Endothelial cell (in vitro differentiated cells): ENCODE measurements around the gene CANX. TPM values are rescaled to one million over a fixed set of nuclear protein-coding genes. Genes with fewer than 3 reads are reported as not detected.

Experiments used
- DNase-seq: peaks from one replicate; pipeline ENCODE4 v3.0.0; 2021; ENCODE audit warnings: low spot score
- H3K27ac Mint-ChIP-seq: one replicate; pipeline ENCODE4 v1.8.0; 2021; ENCODE audit warnings: mixed read lengths, inconsistent platforms; ENCODE audit not compliant: unreplicated experiment
- H3K27me3 Mint-ChIP-seq: one replicate; pipeline ENCODE4 v1.8.0; 2021; ENCODE audit warnings: mild to moderate bottlenecking, moderate library complexity, mixed read lengths, inconsistent platforms; ENCODE audit not compliant: unreplicated experiment
- H3K36me3 Mint-ChIP-seq: one replicate; pipeline ENCODE4 v1.8.0; 2021; ENCODE audit warnings: mild to moderate bottlenecking, low read depth, mixed read lengths, inconsistent platforms; ENCODE audit not compliant: unreplicated experiment
- H3K4me1 Mint-ChIP-seq: one replicate; pipeline ENCODE4 v1.8.0; 2021; ENCODE audit warnings: mild to moderate bottlenecking, mixed read lengths, inconsistent platforms; ENCODE audit not compliant: unreplicated experiment
- H3K4me3 Mint-ChIP-seq: one replicate; pipeline ENCODE4 v1.8.0; 2021; ENCODE audit warnings: mild to moderate bottlenecking, mixed read lengths, inconsistent platforms; ENCODE audit not compliant: unreplicated experiment
- H3K9me3 Mint-ChIP-seq: one replicate; pipeline ENCODE4 v1.8.0; 2021; ENCODE audit warnings: mixed read lengths, inconsistent platforms; ENCODE audit not compliant: unreplicated experiment
- total RNA-seq: library from RNA; stranded (reverse); fragmentation: NEBNext Ultra II Directional; extraction: Animal tissue kit (Norgen Biotek cat#: 25700); gene quantifications from one replicate; pipeline ENCODE4 v1.2.1, GENCODE V29; 2021; ENCODE audit not compliant: unreplicated experiment
- TF ChIP-seq, protein P1 (sequence below): fragments of 200-600 bp; sonication (generic); IDR thresholded peaks from one replicate; pipeline ENCODE4 v1.5.0; 2021; ENCODE audit warnings: antibody characterized with exemption; ENCODE audit not compliant: unreplicated experiment

CANX gene
- total RNA-seq, 1 donor from 2014 or later: 568 TPM

DNA sequence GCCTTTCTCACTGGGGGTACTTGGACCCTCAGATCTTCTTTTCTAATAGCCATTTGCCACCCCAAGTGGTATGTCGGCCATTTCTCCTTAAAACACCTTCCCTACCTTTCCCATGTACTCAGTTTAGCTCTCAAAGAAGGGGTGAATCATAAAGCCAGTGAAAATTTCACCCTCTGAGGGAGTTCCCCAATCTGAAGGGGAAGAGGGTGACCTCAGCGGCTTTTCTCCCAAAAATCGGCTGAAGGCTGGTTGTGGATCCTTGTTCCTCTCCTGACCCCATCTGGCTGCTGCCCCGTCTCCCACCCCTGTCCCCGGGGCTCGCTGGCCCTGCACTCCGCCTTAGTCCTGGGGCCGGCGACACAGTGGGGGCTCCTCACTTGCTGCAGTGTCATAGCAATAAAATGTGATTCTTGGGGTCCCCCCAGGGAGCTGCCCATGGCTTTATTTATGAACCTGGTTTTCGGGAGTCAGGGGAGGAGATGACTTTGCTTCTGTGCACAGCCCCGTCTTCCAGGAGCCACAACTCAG lies 77.7 kb downstream of the CANX start:
- no peak overlapping the region for H3K27ac Mint-ChIP-seq
- no peaks in the 10 kb centered on the region for H3K9me3 Mint-ChIP-seq
- H3K36me3 Mint-ChIP-seq: peaks cover 48% of the 10 kb centered on the region
- H3K27me3 Mint-ChIP-seq: peaks cover 3% of the 10 kb centered on the region
- peaks cover 6% of the 10 kb centered on the region for H3K4me1 Mint-ChIP-seq
- no peak overlapping the region for H3K4me3 Mint-ChIP-seq
- TF ChIP-seq, protein P1, sequence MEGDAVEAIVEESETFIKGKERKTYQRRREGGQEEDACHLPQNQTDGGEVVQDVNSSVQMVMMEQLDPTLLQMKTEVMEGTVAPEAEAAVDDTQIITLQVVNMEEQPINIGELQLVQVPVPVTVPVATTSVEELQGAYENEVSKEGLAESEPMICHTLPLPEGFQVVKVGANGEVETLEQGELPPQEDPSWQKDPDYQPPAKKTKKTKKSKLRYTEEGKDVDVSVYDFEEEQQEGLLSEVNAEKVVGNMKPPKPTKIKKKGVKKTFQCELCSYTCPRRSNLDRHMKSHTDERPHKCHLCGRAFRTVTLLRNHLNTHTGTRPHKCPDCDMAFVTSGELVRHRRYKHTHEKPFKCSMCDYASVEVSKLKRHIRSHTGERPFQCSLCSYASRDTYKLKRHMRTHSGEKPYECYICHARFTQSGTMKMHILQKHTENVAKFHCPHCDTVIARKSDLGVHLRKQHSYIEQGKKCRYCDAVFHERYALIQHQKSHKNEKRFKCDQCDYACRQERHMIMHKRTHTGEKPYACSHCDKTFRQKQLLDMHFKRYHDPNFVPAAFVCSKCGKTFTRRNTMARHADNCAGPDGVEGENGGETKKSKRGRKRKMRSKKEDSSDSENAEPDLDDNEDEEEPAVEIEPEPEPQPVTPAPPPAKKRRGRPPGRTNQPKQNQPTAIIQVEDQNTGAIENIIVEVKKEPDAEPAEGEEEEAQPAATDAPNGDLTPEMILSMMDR: no peak
- DNase-seq: no peak

DNA sequence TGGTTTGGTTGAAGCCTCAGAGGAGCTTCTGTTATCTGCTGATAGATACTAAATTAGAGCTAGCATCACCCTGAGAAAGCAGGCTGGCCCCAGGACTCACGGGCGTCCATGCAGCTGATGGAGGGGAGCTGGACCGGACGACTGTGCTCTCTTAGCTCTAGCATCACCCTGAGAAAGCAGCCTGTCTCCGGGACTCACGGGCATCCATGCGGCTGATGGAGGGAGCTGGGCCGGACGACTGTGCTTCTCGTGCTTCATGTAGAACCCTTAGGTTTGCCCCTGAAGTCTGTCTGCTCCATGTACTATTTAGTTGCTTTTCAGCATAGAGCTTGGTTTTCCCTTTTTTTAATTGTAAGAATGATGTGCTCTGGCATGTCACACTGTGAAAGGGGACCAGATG lies 78.7 kb downstream of the CANX start:
- DNase-seq: no peak
- TF ChIP-seq, protein P1: no peak
- H3K9me3 Mint-ChIP-seq: no peaks in the 10 kb centered on the region
- peak overlapping the region; percentile 63 for H3K27ac Mint-ChIP-seq
- H3K36me3 Mint-ChIP-seq: peaks cover 47% of the 10 kb centered on the region
- peaks cover 5% of the 10 kb centered on the region for H3K27me3 Mint-ChIP-seq
- H3K4me1 Mint-ChIP-seq: peaks cover 6% of the 10 kb centered on the region
- H3K4me3 Mint-ChIP-seq: no peak overlapping the region

DNA sequence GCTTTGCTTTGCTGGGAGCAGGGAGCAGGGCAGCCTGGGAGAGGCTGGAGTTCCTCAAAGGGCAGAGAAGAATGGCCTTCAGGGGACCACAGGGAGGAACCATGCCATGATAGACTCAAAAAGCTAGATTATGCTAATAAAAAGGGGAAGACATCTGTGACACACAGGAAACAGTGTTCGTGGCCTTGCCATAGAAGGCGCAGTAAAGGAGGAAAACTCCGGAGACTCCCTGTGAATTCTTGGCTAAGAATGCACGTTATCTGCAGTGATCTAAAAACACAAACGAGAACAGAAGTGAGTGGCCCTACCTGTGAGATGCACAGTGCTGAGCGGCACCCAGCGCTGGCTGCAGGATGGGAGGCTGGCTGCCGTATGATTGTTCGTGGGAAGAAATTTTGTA lies 79.1 kb downstream of the CANX start:
- H3K36me3 Mint-ChIP-seq: peaks cover 42% of the 10 kb centered on the region
- no peak overlapping the region for H3K4me3 Mint-ChIP-seq
- H3K4me1 Mint-ChIP-seq: peaks cover 6% of the 10 kb centered on the region
- peaks cover 5% of the 10 kb centered on the region for H3K27me3 Mint-ChIP-seq
- no peak for DNase-seq
- TF ChIP-seq, protein P1: no peak
- peak overlapping the region; percentile 63 for H3K27ac Mint-ChIP-seq
- no peaks in the 10 kb centered on the region for H3K9me3 Mint-ChIP-seq

DNA sequence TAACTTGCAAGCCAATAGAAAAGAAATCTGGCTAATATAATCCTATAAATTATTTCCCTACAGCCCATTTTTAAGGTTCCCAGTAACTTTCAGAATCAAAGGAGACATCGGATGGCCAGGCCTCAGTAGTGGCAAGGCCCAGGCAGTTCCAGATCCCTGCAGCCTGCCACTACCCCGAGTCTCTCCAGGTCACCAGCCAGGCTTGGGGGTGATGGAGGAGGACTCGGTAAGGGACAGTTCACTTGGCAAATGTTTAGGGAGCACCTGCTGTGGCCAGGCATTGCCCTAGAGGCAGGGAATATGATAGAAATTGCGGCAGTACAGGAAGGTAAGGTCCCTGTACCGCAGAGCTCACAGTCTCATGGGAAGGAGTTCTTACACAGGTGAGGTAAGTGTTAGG lies 79.8 kb downstream of the CANX start:
- H3K9me3 Mint-ChIP-seq: no peaks in the 10 kb centered on the region
- peak overlapping the region; percentile 26 for H3K27ac Mint-ChIP-seq
- H3K36me3 Mint-ChIP-seq: peaks cover 35% of the 10 kb centered on the region

DNA sequence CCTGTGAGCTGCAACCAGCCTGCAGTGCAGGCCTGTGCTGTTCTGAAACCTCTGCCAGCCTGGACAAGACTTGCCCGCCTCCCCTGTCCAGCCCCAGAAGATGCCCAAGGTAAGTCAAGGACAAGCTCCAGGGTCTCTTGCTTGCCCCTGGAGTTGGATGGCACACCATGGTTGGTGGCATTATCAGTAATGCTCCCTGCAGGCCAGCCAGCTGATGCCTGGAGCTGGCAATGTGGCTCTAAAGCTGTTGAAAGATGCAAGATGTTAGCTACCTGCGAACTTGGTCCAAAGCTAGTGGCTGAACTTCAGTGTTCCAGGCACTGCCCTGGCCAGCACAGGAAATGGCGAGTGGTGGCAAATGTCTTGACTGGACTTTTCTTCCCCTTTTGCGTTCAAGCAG lies 81.1 kb downstream of the CANX start:
- TF ChIP-seq, protein P1: no peak
- Mint-ChIP-seq H3K36me3 (peaks cover 31% of the 10 kb centered on the region), H3K27ac (no peak overlapping the region), H3K4me1 (peaks cover 6% of the 10 kb centered on the region), H3K27me3 (peaks cover 5% of the 10 kb centered on the region), H3K9me3 (no peaks in the 10 kb centered on the region), H3K4me3 (no peak overlapping the region)
- DNase-seq: no peak

More for the DNA sequence above, 79.8 kb downstream of the CANX start:
- no peak for DNase-seq
- H3K4me3 Mint-ChIP-seq: no peak overlapping the region
- H3K27me3 Mint-ChIP-seq: peaks cover 5% of the 10 kb centered on the region
- H3K4me1 Mint-ChIP-seq: peaks cover 6% of the 10 kb centered on the region
- TF ChIP-seq, protein P1: no peak
